H1 (cell line): ENCODE data around the gene TBCD. TPM values are rescaled to one million over a fixed set of nuclear protein-coding genes. Genes with fewer than 3 reads are reported as not detected.

Experiments
- CTCF ChIA-PET: fragments of 300-600 bp; sonication (Branson Sonifier 250); formaldehyde crosslinking; loops from one replicate; lab custom pipeline; 2021; ENCODE audit not compliant: partially characterized antibody; lab: Charles Lee
- POLR2A ChIA-PET: fragments of 300-600 bp; sonication (Branson Sonifier 250); formaldehyde crosslinking; loops from one replicate; lab custom pipeline; 2021; ENCODE audit warnings: inconsistent platforms; ENCODE audit not compliant: partially characterized antibody; lab: Charles Lee
- DNase-seq, 2 experiments: peaks; one replicate each; pipeline versions ENCODE4 v3.0.0 to v3.0.0-alpha.2; 2010 to 2022; ENCODE audit warnings: low spot score in 2 of 2, low read depth in 1 of 2, mixed read lengths in 1 of 2
- FAIRE-seq: peaks from 2 replicates; lab custom pipeline; 2011; peaks lifted over from hg19 to GRCh38; lab: Jason Lieb, UNC
- H2AFZ ChIP-seq: 2 replicates; pipeline ENCODE4 v1.8.1; 2012; ENCODE audit warnings: low read length, inconsistent platforms
- H2AK5ac ChIP-seq: 2 replicates; pipeline ENCODE4 v1.6.1; 2013; ENCODE audit warnings: low read depth, low read length
- H2BK120ac ChIP-seq: replicated peaks from 2 replicates; pipeline ENCODE3; 2013; ENCODE audit warnings: low read depth, low read length, inconsistent platforms
- H2BK12ac ChIP-seq: 2 replicates; pipeline ENCODE4 v1.6.1; 2013; ENCODE audit warnings: low read depth, low read length
- H2BK15ac ChIP-seq: 2 replicates; pipeline ENCODE4 v1.6.1; 2013; ENCODE audit warnings: low read length
- H2BK20ac ChIP-seq: 2 replicates; pipeline ENCODE4 v1.6.1; 2013; ENCODE audit warnings: low read length
- H2BK5ac ChIP-seq: 2 replicates; pipeline ENCODE4 v1.6.1; 2013; ENCODE audit warnings: low read depth, low read length
- H3K14ac ChIP-seq: 2 replicates; pipeline ENCODE4 v1.6.1; 2013; ENCODE audit warnings: inconsistent platforms; ENCODE audit not compliant: insufficient read length
- H3K18ac ChIP-seq: 2 replicates; pipeline ENCODE4 v1.6.1; 2013; ENCODE audit warnings: low read length; ENCODE audit errors: extremely low read depth
- H3K23ac ChIP-seq: 2 replicates; pipeline ENCODE4 v1.6.1; 2013; ENCODE audit warnings: inconsistent platforms; ENCODE audit not compliant: insufficient read length
- H3K23me2 ChIP-seq: 2 replicates; pipeline ENCODE4 v1.6.1; 2013; ENCODE audit warnings: low read depth, low read length
- H3K27ac ChIP-seq: 2 replicates; pipeline ENCODE4 v1.6.1; 2011; ENCODE audit warnings: low read depth, low read length, inconsistent platforms
- H3K27me3 ChIP-seq, 4 experiments: replicated peaks in 1 of 4; 1 replicate in 1 of 4; 2 replicates in 3 of 4; pipeline versions ENCODE4 v1.6.1 to v1.8.1; 2011 to 2013; ENCODE audit warnings: low read length in 3 of 4, mild to moderate bottlenecking in 3 of 4, inconsistent platforms in 2 of 4, mixed read lengths in 2 of 4, moderate library complexity in 1 of 4; ENCODE audit not compliant: control insufficient read depth in 3 of 4, insufficient read depth in 3 of 4; ENCODE audit errors: extremely low read depth in 1 of 4
- H3K36me3 ChIP-seq, 4 experiments: 2 replicates each; pipeline versions ENCODE4 v1.6.1 to v1.8.1; 2011 to 2013; ENCODE audit warnings: mild to moderate bottlenecking in 4 of 4, low read length in 3 of 4, moderate library complexity in 2 of 4, control low read depth in 1 of 4, inconsistent platforms in 1 of 4; ENCODE audit not compliant: insufficient read depth in 4 of 4, control insufficient read depth in 2 of 4
- H3K4ac ChIP-seq: replicated peaks from 2 replicates; pipeline ENCODE3; 2013; ENCODE audit warnings: low read length, low read depth, mixed read lengths, inconsistent platforms; ENCODE audit not compliant: insufficient read length
- H3K4me1 ChIP-seq, 4 experiments: replicated peaks in 1 of 4; 1 replicate in 1 of 4; 2 replicates in 3 of 4; pipeline versions ENCODE4 v1.6.1 to v1.8.1; 2011 to 2013; ENCODE audit warnings: low read length in 3 of 4, inconsistent platforms in 2 of 4, mixed read lengths in 1 of 4; ENCODE audit not compliant: insufficient read depth in 4 of 4, control insufficient read depth in 3 of 4
- H3K4me2 ChIP-seq, 2 experiments: 2 replicates each; pipeline versions ENCODE4 v1.6.1 to v1.8.1; 2011 to 2013; ENCODE audit warnings: low read depth in 2 of 2, low read length in 2 of 2, control low read depth in 1 of 2, inconsistent platforms in 1 of 2, mild to moderate bottlenecking in 1 of 2; ENCODE audit not compliant: insufficient read depth in 1 of 2
- H3K4me3 ChIP-seq, 4 experiments: fragments of 200-600, 300-600 bp in 1 of 4; sonication (generic), shearing (Covaris generic), sonication (Bioruptor Twin) in 1 of 4; 2 replicates each; pipeline versions ENCODE4 v1.5.1 to v1.8.1; 2011 to 2016; ENCODE audit warnings: low read length in 4 of 4, low read depth in 3 of 4, control low read depth in 2 of 4, inconsistent platforms in 2 of 4, mild to moderate bottlenecking in 2 of 4, mixed read lengths in 1 of 4, moderate library complexity in 1 of 4; ENCODE audit not compliant: insufficient read depth in 2 of 4; ENCODE audit errors: extremely low read depth in 1 of 4
- H3K56ac ChIP-seq: replicated peaks from 2 replicates; pipeline ENCODE3; 2013; ENCODE audit warnings: low read depth, mild to moderate bottlenecking, mixed read lengths, low read length, inconsistent platforms; ENCODE audit not compliant: insufficient read length
- H3K79me1 ChIP-seq: 2 replicates; pipeline ENCODE4 v1.6.1; 2013; ENCODE audit warnings: low read depth, low read length, control low read depth
- H3K79me2 ChIP-seq, 2 experiments: 2 replicates each; pipeline versions ENCODE4 v1.6.1 to v1.8.1; 2012 to 2013; ENCODE audit warnings: low read length in 2 of 2, mild to moderate bottlenecking in 2 of 2, inconsistent platforms in 1 of 2; ENCODE audit not compliant: insufficient read depth in 2 of 2, control insufficient read depth in 1 of 2
- H3K9ac ChIP-seq, 4 experiments: replicated peaks in 1 of 4; 1 replicate in 1 of 4; 2 replicates in 3 of 4; pipeline versions ENCODE4 v1.6.1 to v1.8.1; 2011 to 2013; ENCODE audit warnings: low read depth in 3 of 4, low read length in 3 of 4, control low read depth in 2 of 4, mild to moderate bottlenecking in 2 of 4, moderate library complexity in 2 of 4, inconsistent platforms in 1 of 4; ENCODE audit errors: extremely low read depth in 1 of 4
- H3K9me3 ChIP-seq, 2 experiments: 2 replicates each; pipeline versions ENCODE4 v1.6.1 to v1.8.1; 2012 to 2013; ENCODE audit warnings: mild to moderate bottlenecking in 2 of 2, moderate library complexity in 2 of 2, control low read depth in 1 of 2, inconsistent platforms in 1 of 2, low read depth in 1 of 2, low read length in 1 of 2, mixed read lengths in 1 of 2; ENCODE audit not compliant: insufficient read depth in 2 of 2
- H4K20me1 ChIP-seq, 2 experiments: replicated peaks in 1 of 2; 2 replicates each; pipeline versions ENCODE3 to v1.8.1; 2011 to 2013; ENCODE audit warnings: inconsistent platforms in 2 of 2, low read length in 2 of 2, mild to moderate bottlenecking in 1 of 2; ENCODE audit not compliant: insufficient read depth in 2 of 2, control insufficient read depth in 1 of 2
- H4K5ac ChIP-seq: 2 replicates; pipeline ENCODE4 v1.6.1; 2013; ENCODE audit warnings: low read length, low read depth, mixed read lengths, inconsistent platforms; ENCODE audit not compliant: insufficient read length
- H4K8ac ChIP-seq: 2 replicates; pipeline ENCODE4 v1.8.0; 2013; ENCODE audit warnings: mild to moderate bottlenecking, moderate library complexity, low read length, inconsistent platforms; ENCODE audit not compliant: insufficient read depth; ENCODE audit errors: extremely low read depth
- H4K91ac ChIP-seq: replicated peaks from 2 replicates; pipeline ENCODE3; 2013; ENCODE audit warnings: low read length, mixed read lengths, inconsistent platforms; ENCODE audit not compliant: insufficient read length
- CEBPB ChIP-seq: IDR thresholded peaks from 2 replicates; pipeline ENCODE4 v1.6.1; 2012; ENCODE audit warnings: low read depth, low read length
- EP300 ChIP-seq, 2 experiments: IDR thresholded peaks; 1 replicate in 1 of 2; 2 replicates in 1 of 2; pipeline ENCODE4 v1.6.1; 2011 to 2012; ENCODE audit warnings: low read depth in 2 of 2, low read length in 2 of 2, mild to moderate bottlenecking in 2 of 2, borderline replicate concordance in 1 of 2, inconsistent platforms in 1 of 2, moderate library complexity in 1 of 2
- KDM5A ChIP-seq: fragments of 200-600 bp; IDR thresholded peaks from 2 replicates; pipeline ENCODE4 v1.7.1; 2012; ENCODE audit warnings: mild to moderate bottlenecking, low read length, inconsistent platforms, mixed read lengths
- SIX5 ChIP-seq: IDR thresholded peaks from 2 replicates; pipeline ENCODE4 v1.6.1; 2011; ENCODE audit warnings: mild to moderate bottlenecking, low read depth, low read length
- TAF7 ChIP-seq: optimal IDR thresholded peaks from 2 replicates; pipeline ENCODE3; 2011; ENCODE audit warnings: low read depth, mild to moderate bottlenecking, inconsistent platforms, low read length, moderate library complexity, borderline replicate concordance
- TBP ChIP-seq: IDR thresholded peaks from 2 replicates; pipeline ENCODE4 v1.6.1; 2011; ENCODE audit warnings: low read depth, low read length, improper control_type of control experiment
- ZNF274 ChIP-seq: IDR thresholded peaks from 2 replicates; pipeline ENCODE4 v1.7.0; 2012; ENCODE audit warnings: low read length, borderline replicate concordance; ENCODE audit errors: extremely low read depth
- WGBS, 2 experiments: shearing (Covaris generic) in 1 of 2; methylation state at CpG; one replicate each; pipeline versions ENCODE4 v1.1.6 to v1.1.7; 2013 to 2015; ENCODE audit warnings: low lambda C conversion rate in 2 of 2, mixed read lengths in 2 of 2, inconsistent platforms in 1 of 2, low coverage in 1 of 2, missing lambda C conversion rate in 1 of 2; ENCODE audit not compliant: insufficient replicate concordance in 2 of 2, insufficient coverage in 1 of 2, insufficient read length in 1 of 2; ENCODE audit errors: extremely low coverage in 1 of 2, missing lambda C conversion rate in 1 of 2; 5-methylcytosine and 5-hydroxymethylcytosine counted together
- polyA plus RNA-seq, 7 experiments: library from polyadenylated mRNA; depleted of rRNA in 3 of 7; stranded (reverse) in 5 of 7; unstranded in 2 of 7; fragments of >200 nt in 5 of 7; fragments of 200-250 nt in 2 of 7; gene quantifications; 1 replicate in 5 of 7; 2 replicates in 1 of 7; 4 replicates in 1 of 7; pipeline versions ENCODE4 v1.2.1 to v1.2.3, GENCODE V29; 2011 to 2013; ENCODE audit warnings: missing spikeins in 2 of 7, mixed read lengths in 2 of 7
- total RNA-seq: library from RNA; stranded (reverse); fragmentation: NEBNext Ultra II Directional; extraction: Animal tissue kit (Norgen Biotek cat#: 25700); gene quantifications from 2 replicates; pipeline ENCODE4 v1.2.1, GENCODE V29; 2021

The TBCD gene
- total and polyA plus RNA-seq, 2 of the 8 experiments (the other 6 are each of a cell fraction or from before 2014, with no cell fraction given) = 118 to 162 TPM

DNA sequence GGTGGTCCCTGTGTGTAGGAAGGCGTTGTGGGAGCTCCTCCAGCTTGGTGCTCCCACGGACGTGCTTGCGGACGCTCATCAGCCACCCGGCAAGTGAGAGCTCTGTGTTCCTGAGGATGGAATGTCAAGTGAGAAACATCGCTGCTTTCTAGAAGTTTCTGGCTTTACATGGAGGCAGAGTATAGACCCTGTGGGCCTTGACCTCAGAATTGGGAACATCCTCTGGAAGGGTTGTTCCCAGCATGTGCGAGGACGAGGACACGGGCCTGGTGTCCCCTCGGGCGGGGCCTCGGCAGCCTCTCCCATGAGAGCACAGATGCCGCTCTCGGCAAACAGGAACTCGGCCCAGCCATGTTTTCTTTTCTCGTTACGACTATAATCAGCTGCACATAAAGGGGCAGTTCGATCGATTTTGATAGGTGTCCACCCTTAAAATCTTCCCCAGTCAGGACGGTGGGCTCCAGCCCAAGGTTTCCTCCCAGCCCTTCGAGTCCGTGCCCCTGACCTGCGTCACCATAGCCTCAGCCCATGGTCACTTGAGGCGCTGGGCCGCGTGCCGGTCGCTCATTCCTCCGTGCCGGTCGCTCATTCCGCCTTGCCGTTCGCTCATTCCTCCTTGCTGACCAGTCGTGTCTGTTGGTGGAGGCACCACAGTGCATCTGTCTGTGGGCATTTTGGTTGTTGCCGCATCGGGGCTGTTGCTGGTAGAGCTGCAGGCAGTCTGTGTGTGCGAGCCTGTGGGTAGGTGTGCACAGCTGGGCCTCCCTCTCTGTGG, 179.2 kb downstream of the TBCD start:
- Histone ChIP-seq H3K27ac (no peak overlapping the region), H3K4me1 (no peaks in the 10 kb centered on the region), H2BK15ac (no peak overlapping the region), H3K36me3 (peaks cover 7 to 54% (median 38%) of the 10 kb centered on the region in 4 experiments; a peak in 6 of 8 replicates), H3K4ac (no peak overlapping the region), H4K5ac (no peak overlapping the region), H3K4me3 (no peak overlapping the region), H4K91ac (no peak overlapping the region), H3K23ac (no peak overlapping the region), H3K23me2 (no peaks in the 10 kb centered on the region), H3K79me1 (no peaks in the 10 kb centered on the region; the same call in 1 of the 2 replicates), H3K4me2 (no peak overlapping the region), H3K14ac (no peak overlapping the region), H2BK5ac (no peak overlapping the region), H3K18ac (no peak overlapping the region), H4K20me1 (peaks cover 0 to 8% of the 10 kb centered on the region in 2 experiments), H3K9ac (no peak overlapping the region), H2BK12ac (no peak overlapping the region), H3K56ac (no peak overlapping the region), H2BK20ac (no peak overlapping the region), H2BK120ac (no peak overlapping the region), H3K79me2 (no peaks in the 10 kb centered on the region), H3K9me3 (no peaks in the 10 kb centered on the region), H2AK5ac (no peak overlapping the region), H3K27me3 (no peaks in the 10 kb centered on the region), H2AFZ (no peak overlapping the region), H4K8ac (no peak overlapping the region)
- TF ChIP-seq CEBPB (no peak), ZNF274 (no peak), KDM5A (no peak), SIX5 (no peak), TBP (no peak), TAF7 (no peak), EP300 (IDR thresholded peaks at IDR 0.05; ENCODE audit: borderline replicate concordance in 1 of 2, low read depth in 2 of 2, low read length in 2 of 2) (no peak)
- ChIA-PET POLR2A (no interaction called here), CTCF (interaction anchor here (0.8 to 2.9 kb wide), 5 partner anchors 11 to 149 kb away, joined by 3 to 12 read pairs (median 3); no protein-coding TSS in a partner anchor)
- DNase-seq (no peak), FAIRE-seq (no peak)
- WGBS, 2 experiments = 95% methylated on average over 39 of the region's 39 CpGs; no CpG with 5 or more reads in 1 of the 2 experiments
